HepG2 (cell line): ENCODE data around the gene TRPV2. TPM values are rescaled to one million over a fixed set of nuclear protein-coding genes. Genes with fewer than 3 reads are reported as not detected.

Experiments
- ASH2L ChIP-seq: fragments of 300-600, 200-600 bp; sonication (generic); IDR thresholded peaks from 2 replicates; pipeline ENCODE4 v1.7.0; 2017; ENCODE audit warnings: low read depth, mild to moderate bottlenecking, moderate library complexity, mixed read lengths, low read length; ENCODE audit not compliant: insufficient read length
- ATF1 ChIP-seq: IDR thresholded peaks from 2 replicates; pipeline ENCODE4 v1.6.1; 2016; ENCODE audit warnings: mild to moderate bottlenecking, control low read depth
- BCL6 ChIP-seq: IDR thresholded peaks from 2 replicates; pipeline ENCODE4 v1.6.1; 2016; ENCODE audit warnings: missing genetic modification reagents, missing compliant biosample characterization
- DPF2 ChIP-seq: sonication (generic); formaldehyde crosslinking; IDR thresholded peaks from 2 replicates; pipeline ENCODE4 v1.4.0; 2020; ENCODE audit warnings: mild to moderate bottlenecking, low read depth, missing genetic modification reagents, borderline replicate concordance
- ETV5 ChIP-seq: IDR thresholded peaks from 2 replicates; pipeline ENCODE4 v1.6.1; 2018; ENCODE audit warnings: missing biosample characterization, missing genetic modification reagents, inconsistent platforms, borderline replicate concordance
- HNF4G ChIP-seq, 2 experiments: sonication (generic) in 1 of 2; formaldehyde crosslinking in 1 of 2; IDR thresholded peaks; 2 replicates each; pipeline versions ENCODE4 v1.4.0 to v1.6.1; 2011 to 2020; ENCODE audit warnings: borderline replicate concordance in 2 of 2, low read depth in 2 of 2, mild to moderate bottlenecking in 2 of 2, low read length in 1 of 2, missing genetic modification reagents in 1 of 2, moderate library complexity in 1 of 2
- KDM4B ChIP-seq: sonication (generic); formaldehyde crosslinking; IDR thresholded peaks from 2 replicates; pipeline ENCODE4 v1.4.0; 2020; ENCODE audit warnings: missing genetic modification reagents
- POLR2AphosphoS5 ChIP-seq: IDR thresholded peaks from 2 replicates; pipeline ENCODE4 v1.6.1; 2012; ENCODE audit warnings: low read depth, low read length
- RARG ChIP-seq: sonication (generic); formaldehyde crosslinking; IDR thresholded peaks from 2 replicates; pipeline ENCODE4 v1.4.0; 2020; ENCODE audit warnings: low read depth, mild to moderate bottlenecking, missing genetic modification reagents
- SKIL ChIP-seq: sonication (generic); formaldehyde crosslinking; IDR thresholded peaks from 2 replicates; pipeline ENCODE4 v1.8.0; 2022; ENCODE audit warnings: missing genetic modification reagents, mild to moderate bottlenecking, moderate library complexity, borderline replicate concordance
- USF2 ChIP-seq, 2 experiments: sonication (generic) in 1 of 2; formaldehyde crosslinking in 1 of 2; IDR thresholded peaks; 2 replicates each; pipeline versions ENCODE4 v1.5.1 to v1.6.1; 2011 to 2020; ENCODE audit warnings: borderline replicate concordance in 1 of 2, low read depth in 1 of 2, low read length in 1 of 2, mild to moderate bottlenecking in 1 of 2, missing genetic modification reagents in 1 of 2, moderate library complexity in 1 of 2
- ZNF510 ChIP-seq: sonication (generic); formaldehyde crosslinking; IDR thresholded peaks from 2 replicates; pipeline ENCODE4 v1.4.0; 2020; ENCODE audit warnings: low read depth, mild to moderate bottlenecking, missing genetic modification reagents
- ZNF512B ChIP-seq: sonication (generic); formaldehyde crosslinking; IDR thresholded peaks from 2 replicates; pipeline ENCODE4 v1.5.1; 2020; ENCODE audit warnings: missing genetic modification reagents, mild to moderate bottlenecking, borderline replicate concordance
- ZNF598 ChIP-seq: sonication (generic); formaldehyde crosslinking; IDR thresholded peaks from 2 replicates; pipeline ENCODE4 v1.5.1; 2020; ENCODE audit warnings: mild to moderate bottlenecking, missing genetic modification reagents, borderline replicate concordance
- ZNF687 ChIP-seq: sonication (generic); formaldehyde crosslinking; IDR thresholded peaks from 2 replicates; pipeline ENCODE4 v1.5.1; 2020; ENCODE audit warnings: mild to moderate bottlenecking, missing genetic modification reagents, moderate library complexity
- ZNF772 ChIP-seq: sonication (generic); formaldehyde crosslinking; IDR thresholded peaks from 2 replicates; pipeline ENCODE4 v1.5.0; 2020; ENCODE audit warnings: mild to moderate bottlenecking, missing genetic modification reagents
- polyA plus RNA-seq, 8 experiments: library from polyadenylated mRNA; depleted of rRNA in 3 of 8; stranded (reverse) in 7 of 8; unstranded in 1 of 8; fragments of >200 nt; fragmentation: Illumina TruSeq in 4 of 8; extraction: Trizol in 4 of 8; gene quantifications; 2 replicates each; pipeline versions ENCODE4 v1.2.1 to v1.2.3, GENCODE V29; 2011 to 2016; ENCODE audit warnings: low read depth in 4 of 8, missing spikeins in 1 of 8, mixed read lengths in 1 of 8; ENCODE audit not compliant: insufficient read depth in 1 of 8
- total RNA-seq, 5 experiments: library from RNA; depleted of rRNA; stranded (reverse); fragments of >200 nt; fragmentation: Illumina TruSeq; extraction: Trizol; gene quantifications; 2 replicates each; pipeline ENCODE4 v1.2.3, GENCODE V29; 2016; ENCODE audit warnings: low read depth in 1 of 5

TRPV2 gene
- total and polyA plus RNA-seq, 2 of the 13 experiments (the other 11 are each of a cell fraction or from before 2014, with no cell fraction given): 13.6 to 21.3 TPM

GRCh38 chr17:16443511-16444257, 28.3 kb downstream of the TRPV2 start (continued):
- TF ChIP-seq ZNF598 (CRISPR knock-in tag) (no peak), ZNF512B (CRISPR knock-in tag) (no peak), ZNF772 (no peak), ETV5 (CRISPR knock-in tag) (no peak), POLR2AphosphoS5 (peak; percentile 17), DPF2 (no peak), ZNF687 (peak; percentile 75), KDM4B (CRISPR knock-in tag) (no peak), ASH2L (no peak), USF2 (IDR thresholded peaks at IDR 0.05; ENCODE audit: low read depth, low read length) (no peak), USF2 (CRISPR knock-in tag; IDR thresholded peaks at IDR 0.05; ENCODE audit: borderline replicate concordance) (no peak), ATF1 (no peak), HNF4G (IDR thresholded peaks at IDR 0.05; ENCODE audit: borderline replicate concordance, low read depth, low read length) (no peak), HNF4G (CRISPR knock-in tag; IDR thresholded peaks at IDR 0.05; ENCODE audit: borderline replicate concordance, low read depth) (no peak), BCL6 (no peak), RARG (CRISPR knock-in tag) (no peak), ZNF510 (CRISPR knock-in tag) (no peak), SKIL (CRISPR knock-in tag) (no peak)
